Spinal cord (tissue), 10 donors: ENCODE results near the gene CFAP77. TPM values are rescaled to one million over a fixed set of nuclear protein-coding genes. Genes with fewer than 3 reads are reported as not detected.
A peak's percentile ranks its signal among the peaks of the same experiment; 100 is the strongest.

ENCODE experiments used
- DNase-seq, 6 donors: peaks; one replicate each; pipeline versions ENCODE4 v3.0.0 to v3.0.0-alpha.2; 2013 to 2015; ENCODE audit warnings: low spot score in 6 of 6, low read depth in 4 of 6
- H3K27ac ChIP-seq: one replicate; pipeline ENCODE4 v1.5.1; 2013; ENCODE audit warnings: low read depth, low read length, control low read depth
- H3K27me3 ChIP-seq: one replicate; pipeline ENCODE4 v1.6.1; 2013; ENCODE audit warnings: low read length; ENCODE audit not compliant: control insufficient read depth, insufficient read depth
- H3K36me3 ChIP-seq: one replicate; pipeline ENCODE4 v1.6.1; 2013; ENCODE audit warnings: low read length; ENCODE audit not compliant: control insufficient read depth, insufficient read depth
- H3K4me1 ChIP-seq: one replicate; pipeline ENCODE4 v1.6.1; 2013; ENCODE audit warnings: low read length; ENCODE audit not compliant: control insufficient read depth, insufficient read depth
- H3K4me3 ChIP-seq: one replicate; pipeline ENCODE4 v1.5.1; 2013; ENCODE audit warnings: low read depth, low read length, control low read depth
- H3K9me3 ChIP-seq: one replicate; pipeline ENCODE4 v1.6.1; 2013; ENCODE audit warnings: low read length; ENCODE audit not compliant: control insufficient read depth, insufficient read depth
- WGBS: methylation state at CpG from one replicate; pipeline ENCODE4 v1.1.5; 2013; ENCODE audit warnings: missing lambda C conversion rate; ENCODE audit not compliant: insufficient coverage; 5-methylcytosine and 5-hydroxymethylcytosine counted together
- polyA plus RNA-seq, 2 donors: library from polyadenylated mRNA; unstranded; fragments of 120-200 nt; gene quantifications; one replicate each; pipeline ENCODE4 v1.2.1, GENCODE V29; 2013; ENCODE audit not compliant: insufficient read length in 2 of 2
- total RNA-seq, 2 donors: library from RNA; depleted of rRNA in 1 of 2; stranded (reverse); fragments of 120-200 nt in 1 of 2; fragments of >200 nt in 1 of 2; gene quantifications; one replicate each; pipeline versions ENCODE4 v1.2.3 to v1.2.4, GENCODE V29; 2013 to 2014
- donor health status: healthy.

CFAP77 gene
- total and polyA plus RNA-seq, 4 donors: 0.30 to 6.9 (median 4.7) TPM

- H3K27ac ChIP-seq: no peak overlapping the region
- no peak overlapping the region for H3K4me3 ChIP-seq
- H3K36me3 ChIP-seq: no peaks in the 10 kb centered on the region
- H3K9me3 ChIP-seq: no peaks in the 10 kb centered on the region
- no peaks in the 10 kb centered on the region for H3K27me3 ChIP-seq
- peak in 1 of 6 donors; percentile 56 for DNase-seq
- peaks cover 7% of the 10 kb centered on the region for H3K4me1 ChIP-seq
- WGBS: 36% methylated on average over 6 of the region's 10 CpGs
These were observed 31.4 kb downstream of the CFAP77 start for GRCh38 chr9:132441404-132441803.

GRCh38 chr9:132443951-132444607 is 34.1 kb downstream of the CFAP77 start:
- DNase-seq: peak in 2 of 6 donors; percentile 54 to 83
- H3K27me3 ChIP-seq: no peaks in the 10 kb centered on the region
- no peaks in the 10 kb centered on the region for H3K36me3 ChIP-seq
- peaks cover 7% of the 10 kb centered on the region for H3K4me1 ChIP-seq
- WGBS: 73% methylated on average over 7 of the region's 10 CpGs
- no peaks in the 10 kb centered on the region for H3K9me3 ChIP-seq
- H3K27ac ChIP-seq: no peak overlapping the region
- no peak overlapping the region for H3K4me3 ChIP-seq

GRCh38 chr9:132446887-132447286 is 36.9 kb downstream of the CFAP77 start:
- Histone ChIP-seq H3K4me1 (peaks cover 7% of the 10 kb centered on the region), H3K4me3 (no peak overlapping the region), H3K27me3 (no peaks in the 10 kb centered on the region), H3K36me3 (no peaks in the 10 kb centered on the region), H3K9me3 (no peaks in the 10 kb centered on the region), H3K27ac (no peak overlapping the region)
- WGBS: 90% methylated on average over 2 of the region's 3 CpGs
- DNase-seq: no peak

- WGBS: 52% methylated on average over 10 of the region's 20 CpGs
- H3K9me3 ChIP-seq: no peaks in the 10 kb centered on the region
- DNase-seq: peak in 1 of 6 donors; percentile 25
- peaks cover 7% of the 10 kb centered on the region for H3K4me1 ChIP-seq
- no peaks in the 10 kb centered on the region for H3K27me3 ChIP-seq
- no peaks in the 10 kb centered on the region for H3K36me3 ChIP-seq
- H3K27ac ChIP-seq: no peak overlapping the region
- no peak overlapping the region for H3K4me3 ChIP-seq
These were observed 37.3 kb downstream of the CFAP77 start for GRCh38 chr9:132447346-132447745.

- no peaks in the 10 kb centered on the region for H3K36me3 ChIP-seq
- DNase-seq: peak in 1 of 6 donors; percentile 74
- H3K27me3 ChIP-seq: no peaks in the 10 kb centered on the region
- H3K4me3 ChIP-seq: no peak overlapping the region
- WGBS: 60% methylated on average over 1 of the region's 4 CpGs
- H3K27ac ChIP-seq: no peak overlapping the region
- no peaks in the 10 kb centered on the region for H3K9me3 ChIP-seq
- H3K4me1 ChIP-seq: peaks cover 7% of the 10 kb centered on the region
These were observed 37.9 kb downstream of the CFAP77 start for GRCh38 chr9:132447902-132448301.

- Histone ChIP-seq H3K9me3 (no peaks in the 10 kb centered on the region), H3K4me3 (no peak overlapping the region), H3K27me3 (no peaks in the 10 kb centered on the region), H3K4me1 (no peaks in the 10 kb centered on the region), H3K27ac (no peak overlapping the region), H3K36me3 (no peaks in the 10 kb centered on the region)
- 81% methylated on average over 4 of the region's 10 CpGs for WGBS
- DNase-seq: no peak
These were observed 41.3 kb downstream of the CFAP77 start for GRCh38 chr9:132451276-132451675.

- Histone ChIP-seq H3K27ac (no peak overlapping the region), H3K9me3 (no peaks in the 10 kb centered on the region), H3K27me3 (no peaks in the 10 kb centered on the region), H3K4me3 (no peak overlapping the region), H3K36me3 (no peaks in the 10 kb centered on the region), H3K4me1 (peaks cover 12% of the 10 kb centered on the region)
- no peak for DNase-seq
- 82% methylated on average over 6 of the region's 8 CpGs for WGBS
These were observed 46.2 kb downstream of the CFAP77 start for GRCh38 chr9:132456241-132456640.

GRCh38 chr9:132457504-132458236 is 47.7 kb downstream of the CFAP77 start:
- H3K27me3 ChIP-seq: no peaks in the 10 kb centered on the region
- DNase-seq: peak in 2 of 6 donors; percentile 37 to 95
- H3K9me3 ChIP-seq: no peaks in the 10 kb centered on the region
- H3K36me3 ChIP-seq: no peaks in the 10 kb centered on the region
- 35% methylated on average over 34 of the region's 36 CpGs for whole genome bisulfite sequencing
- peaks cover 17% of the 10 kb centered on the region for H3K4me1 ChIP-seq
- no peak overlapping the region for H3K27ac ChIP-seq
- H3K4me3 ChIP-seq: no peak overlapping the region

GRCh38 chr9:132458432-132458831 is 48.4 kb downstream of the CFAP77 start:
- Histone ChIP-seq H3K4me1 (peaks cover 20% of the 10 kb centered on the region), H3K27ac (no peak overlapping the region), H3K4me3 (no peak overlapping the region), H3K27me3 (no peaks in the 10 kb centered on the region), H3K9me3 (no peaks in the 10 kb centered on the region), H3K36me3 (peaks cover under 1% of the 10 kb centered on the region)
- no peak for DNase-seq
- 85% methylated on average over 2 of the region's 8 CpGs for WGBS

GRCh38 chr9:132459661-132460060 is 49.6 kb downstream of the CFAP77 start:
- Histone ChIP-seq H3K4me1 (peaks cover 28% of the 10 kb centered on the region), H3K9me3 (no peaks in the 10 kb centered on the region)

More at GRCh38 chr9:132459661-132460060, 49.6 kb downstream of the CFAP77 start:
- 98% methylated on average over 3 of the region's 7 CpGs for WGBS
- H3K27me3 ChIP-seq: no peaks in the 10 kb centered on the region
- H3K27ac ChIP-seq: no peak overlapping the region
- DNase-seq: no peak
- peaks cover 4% of the 10 kb centered on the region for H3K36me3 ChIP-seq
- no peak overlapping the region for H3K4me3 ChIP-seq
